Measurements from ENCODE around the gene GID8. TPM values are rescaled to one million over a fixed set of nuclear protein-coding genes. Genes with fewer than 3 reads are reported as not detected.

Gene GID8
- total and polyA plus RNA-seq, 2 of the 13 experiments (the other 11 are each of a cell fraction or from before 2014, with no cell fraction given) = 39.6 to 59.8 TPM

GRCh38 chr20:62959998-62960436 lies 22.1 kb downstream of the GID8 start (continued):
- TF ChIP-seq CENPX (CRISPR knock-in tag; IDR thresholded peaks at IDR 0.05) (no peak), ZNF251 (CRISPR knock-in tag; IDR thresholded peaks at IDR 0.05) (no peak), ZFP91 (CRISPR knock-in tag; IDR thresholded peaks at IDR 0.05; ENCODE audit: borderline replicate concordance) (0 out of 2 replicates have a peak, but pooled peaks have one; percentile 45), HNF1B (CRISPR knock-in tag; IDR thresholded peaks at IDR 0.05) (no peak), ZNF629 (CRISPR knock-in tag; conservative IDR thresholded peaks at IDR 0.05) (no peak), SALL1 (CRISPR knock-in tag; IDR thresholded peaks at IDR 0.05) (peak; percentile 10; the same call in 1 of the 2 replicates), RELA (CRISPR knock-in tag; IDR thresholded peaks at IDR 0.05) (no peak), SKIL (CRISPR knock-in tag; IDR thresholded peaks at IDR 0.05; ENCODE audit: borderline replicate concordance) (0 out of 2 replicates have a peak, but pooled peaks have one; percentile 17), HIC2 (CRISPR knock-in tag; IDR thresholded peaks at IDR 0.05; ENCODE audit: low read depth) (no peak), ZNF354B (CRISPR knock-in tag; IDR thresholded peaks at IDR 0.05) (no peak), KDM2A (CRISPR knock-in tag; IDR thresholded peaks at IDR 0.05; ENCODE audit: borderline replicate concordance, low read depth) (no peak), ETV5 (CRISPR knock-in tag; IDR thresholded peaks at IDR 0.05; ENCODE audit: borderline replicate concordance) (no peak), BATF2 (CRISPR knock-in tag; IDR thresholded peaks at IDR 0.05) (no peak), ZNF691 (CRISPR knock-in tag; IDR thresholded peaks at IDR 0.05; ENCODE audit: borderline replicate concordance, low read depth) (no peak), MIER3 (CRISPR knock-in tag; IDR thresholded peaks at IDR 0.05; ENCODE audit: borderline replicate concordance) (no peak), HNRNPK (IDR thresholded peaks at IDR 0.05; ENCODE audit: low read depth, low read length, poor library complexity, severe bottlenecking) (no peak), ETV6 (CRISPR knock-in tag; conservative IDR thresholded peaks at IDR 0.05) (no peak), ZBTB34 (CRISPR knock-in tag; IDR thresholded peaks at IDR 0.05) (no peak)
